ENCODE measurements around the gene EIF3A. TPM values are rescaled to one million over a fixed set of nuclear protein-coding genes. Genes with fewer than 3 reads are reported as not detected.
A peak's percentile ranks its signal among the peaks of the same experiment; 100 is the strongest.

EIF3A gene
- total RNA-seq, 1 donor from 2014 or later: 100 TPM

- Histone ChIP-seq H3K4me1 (peaks cover 25% of the 10 kb centered on the region), H3K9me3 (no peaks in the 10 kb centered on the region), H3K27me3 (no peaks in the 10 kb centered on the region), H3K4me3 (peak within 1 kb of the TSS; percentile 81 to 87), H3K27ac (peak within 1 kb of the TSS; percentile 87), H3K36me3 (peaks cover 0 to 6% of the 10 kb centered on the region in 2 donors)
- no peak for DNase-seq (ENCODE audit: extremely low spot score in 2 of 2)
- TF ChIP-seq POLR2AphosphoS5 (IDR thresholded peaks at IDR 0.05; ENCODE audit: insufficient read depth in 1 of 2, low read depth in 1 of 2) (peak in 1 of 2 donors; percentile 79), POLR2A (IDR thresholded peaks at IDR 0.05) (peak in 1 of 2 donors; percentile 83), CTCF (IDR thresholded peaks at IDR 0.05) (no peak)
- intact Hi-C loops (cut with DNase I): no loop called here
Observed at GRCh38 chr10:119103903-119104653, 23.5 kb upstream of the EIF3A start, which contains the start of gene DENND10. Gene DENND10, plus strand, starts transcription at chr10:119104113. Its CDS starts 30 bp downstream, at chr10:119104143.

- intact Hi-C loops (cut with DNase I): no loop called here
- H3K9me3 ChIP-seq: no peaks in the 10 kb centered on the region
- H3K36me3 ChIP-seq: no peaks in the 10 kb centered on the region
- DNase-seq (ENCODE audit: extremely low spot score in 2 of 2): peak in 1 of 2 donors; percentile 90
- H3K27me3 ChIP-seq: no peaks in the 10 kb centered on the region
- H3K27ac ChIP-seq: peak overlapping the region; percentile 85
- TF ChIP-seq CTCF (IDR thresholded peaks at IDR 0.05) (no peak), POLR2A (IDR thresholded peaks at IDR 0.05) (no peak), POLR2AphosphoS5 (IDR thresholded peaks at IDR 0.05; ENCODE audit: insufficient read depth in 1 of 2, low read depth in 1 of 2) (no peak)
- H3K4me3 ChIP-seq: no peak overlapping the region
- H3K4me1 ChIP-seq: peaks cover 25% of the 10 kb centered on the region
Observed at GRCh38 chr10:119103241-119103902, 22.8 kb upstream of the EIF3A start.

GRCh38 chr10:119101366-119102098, 20.9 kb upstream of the EIF3A start:
- intact Hi-C loops (cut with DNase I): no loop called here
- DNase-seq (ENCODE audit: extremely low spot score in 2 of 2): no peak
- no peaks in the 10 kb centered on the region for H3K9me3 ChIP-seq
- peaks cover 25% of the 10 kb centered on the region for H3K4me1 ChIP-seq
- H3K36me3 ChIP-seq: no peaks in the 10 kb centered on the region
- H3K4me3 ChIP-seq: no peak overlapping the region
- peak overlapping the region; percentile 75 for H3K27ac ChIP-seq
- TF ChIP-seq POLR2AphosphoS5 (IDR thresholded peaks at IDR 0.05; ENCODE audit: insufficient read depth in 1 of 2, low read depth in 1 of 2): no peak
- no peak for TF ChIP-seq CTCF (IDR thresholded peaks at IDR 0.05)
- no peak for TF ChIP-seq POLR2A (IDR thresholded peaks at IDR 0.05)
- no peaks in the 10 kb centered on the region for H3K27me3 ChIP-seq

- H3K9me3 ChIP-seq: no peaks in the 10 kb centered on the region
- H3K4me1 ChIP-seq: peaks cover 22% of the 10 kb centered on the region
- TF ChIP-seq CTCF (IDR thresholded peaks at IDR 0.05) (no peak), POLR2AphosphoS5 (IDR thresholded peaks at IDR 0.05; ENCODE audit: insufficient read depth in 1 of 2, low read depth in 1 of 2) (peak in 1 of 2 donors; percentile 79)
- H3K4me3 ChIP-seq: no peak overlapping the region
- intact Hi-C loops (cut with DNase I): no loop called here
- no peaks in the 10 kb centered on the region for H3K36me3 ChIP-seq
- H3K27me3 ChIP-seq: no peaks in the 10 kb centered on the region
- no peak for DNase-seq (ENCODE audit: extremely low spot score in 2 of 2)
- H3K27ac ChIP-seq: peak overlapping the region; percentile 75
Observed at GRCh38 chr10:119100434-119101238, 20.0 kb upstream of the EIF3A start.
